Calu3 (cell line): Measurements from ENCODE around the gene S1PR3. TPM values are rescaled to one million over a fixed set of nuclear protein-coding genes. Genes with fewer than 3 reads are reported as not detected.

ENCODE experiments used
- BruUV-seq: library from RNA; stranded (reverse); fragments of 400-500 nt; replicated peaks from 2 replicates; lab custom pipeline; 2021; lab: Mats Ljungman, UMichigan
- CTCF ChIA-PET: fragments of 300-600 bp; sonication (Branson Sonifier 250); formaldehyde crosslinking; loops from one replicate; lab custom pipeline; 2022; ENCODE audit warnings: antibody characterized with exemption; lab: Charles Lee
- DNase-seq: peaks from one replicate; pipeline ENCODE4 v3.0.0; 2022
- H3K27ac Mint-ChIP-seq: one replicate; pipeline ENCODE4 v1.8.0; 2022; ENCODE audit warnings: mixed read lengths; ENCODE audit not compliant: unreplicated experiment
- H3K27me3 Mint-ChIP-seq: one replicate; pipeline ENCODE4 v1.8.0; 2022; ENCODE audit warnings: mixed read lengths; ENCODE audit not compliant: unreplicated experiment
- H3K36me3 Mint-ChIP-seq: one replicate; pipeline ENCODE4 v1.8.0; 2022; ENCODE audit warnings: mild to moderate bottlenecking, moderate library complexity, mixed read lengths; ENCODE audit not compliant: insufficient read depth, unreplicated experiment
- H3K4me1 Mint-ChIP-seq: one replicate; pipeline ENCODE4 v1.8.0; 2022; ENCODE audit warnings: mild to moderate bottlenecking, low read depth, mixed read lengths; ENCODE audit not compliant: unreplicated experiment
- H3K4me3 Mint-ChIP-seq: one replicate; pipeline ENCODE4 v1.8.0; 2022; ENCODE audit warnings: mild to moderate bottlenecking, low read depth, moderate library complexity, mixed read lengths; ENCODE audit not compliant: unreplicated experiment
- H3K9me3 Mint-ChIP-seq: one replicate; pipeline ENCODE4 v1.8.0; 2022; ENCODE audit warnings: low read depth, mixed read lengths; ENCODE audit not compliant: unreplicated experiment
- intact Hi-C: fragments of 100-400 bp; cut with micrococcal nuclease; formaldehyde crosslinking; loops from one replicate; pipeline ENCODE4 v1.10.0; 2022; ENCODE audit not compliant: unreplicated experiment
- total RNA-seq: library from RNA; stranded (reverse); gene quantifications from 2 replicates; pipeline ENCODE4 v1.2.3, GENCODE V29; 2022
- TF ChIP-seq, protein P1 (sequence below): fragments of 200-600 bp; IDR thresholded peaks from one replicate; pipeline ENCODE4 v1.8.0; 2022; ENCODE audit warnings: antibody characterized with exemption; ENCODE audit not compliant: unreplicated experiment

Gene S1PR3
- total RNA-seq, 1 experiment from 2014 or later, result 0.66 TPM

DNA sequence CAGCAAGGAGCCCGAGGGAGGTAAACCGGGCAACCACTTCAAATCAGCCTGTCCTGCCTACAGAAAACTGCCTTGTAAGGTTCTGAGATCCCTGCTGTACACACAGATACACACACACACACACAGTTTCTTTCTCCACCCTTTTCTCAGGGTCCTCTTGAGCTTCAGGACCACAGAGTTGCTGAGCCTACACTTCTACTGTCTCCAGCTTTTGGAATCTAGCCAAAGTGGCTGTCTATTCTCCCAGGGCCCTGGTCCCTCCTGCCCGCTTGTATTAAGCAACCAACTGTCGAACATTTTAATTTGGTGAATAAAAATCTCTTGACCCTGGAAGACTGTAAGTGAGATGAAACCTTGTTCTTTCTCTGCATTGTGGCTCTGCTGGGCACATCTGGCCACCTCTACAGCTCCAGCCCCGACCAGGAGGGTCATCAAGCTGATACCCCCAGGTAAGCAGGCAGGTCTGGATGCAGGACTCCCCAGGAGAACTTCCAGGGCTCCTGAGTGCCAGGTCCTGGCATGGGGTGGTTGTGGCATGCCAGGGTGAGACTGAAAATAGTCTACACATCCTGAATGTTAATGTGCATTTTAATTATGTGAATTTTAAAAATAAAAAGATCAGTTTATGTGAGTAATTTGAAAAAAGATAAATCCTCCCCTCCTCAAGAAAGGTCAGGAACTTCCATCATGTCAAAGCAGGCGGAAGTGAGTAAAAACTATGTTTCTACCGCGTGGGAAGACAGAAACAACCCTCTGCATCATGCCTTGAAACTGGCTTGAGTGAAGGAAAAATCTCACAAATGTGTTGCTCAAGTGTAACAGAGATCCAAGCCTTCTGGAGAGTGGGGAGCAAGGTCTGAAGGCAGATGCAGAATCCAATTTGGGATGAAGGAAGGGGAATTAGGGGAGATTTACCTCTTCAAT is 15.0 kb upstream of the S1PR3 start:
- Mint-ChIP-seq H3K4me1 (no peaks in the 10 kb centered on the region), H3K36me3 (no peaks in the 10 kb centered on the region), H3K4me3 (no peak overlapping the region), H3K27me3 (peaks cover 28% of the 10 kb centered on the region), H3K9me3 (no peaks in the 10 kb centered on the region), H3K27ac (no peak overlapping the region)
- DNase-seq, result no peak
- intact Hi-C loops, result no loop called here
- CTCF ChIA-PET, result no interaction called here
- BruUV-seq, result no TSS peak
- TF ChIP-seq, protein P1, sequence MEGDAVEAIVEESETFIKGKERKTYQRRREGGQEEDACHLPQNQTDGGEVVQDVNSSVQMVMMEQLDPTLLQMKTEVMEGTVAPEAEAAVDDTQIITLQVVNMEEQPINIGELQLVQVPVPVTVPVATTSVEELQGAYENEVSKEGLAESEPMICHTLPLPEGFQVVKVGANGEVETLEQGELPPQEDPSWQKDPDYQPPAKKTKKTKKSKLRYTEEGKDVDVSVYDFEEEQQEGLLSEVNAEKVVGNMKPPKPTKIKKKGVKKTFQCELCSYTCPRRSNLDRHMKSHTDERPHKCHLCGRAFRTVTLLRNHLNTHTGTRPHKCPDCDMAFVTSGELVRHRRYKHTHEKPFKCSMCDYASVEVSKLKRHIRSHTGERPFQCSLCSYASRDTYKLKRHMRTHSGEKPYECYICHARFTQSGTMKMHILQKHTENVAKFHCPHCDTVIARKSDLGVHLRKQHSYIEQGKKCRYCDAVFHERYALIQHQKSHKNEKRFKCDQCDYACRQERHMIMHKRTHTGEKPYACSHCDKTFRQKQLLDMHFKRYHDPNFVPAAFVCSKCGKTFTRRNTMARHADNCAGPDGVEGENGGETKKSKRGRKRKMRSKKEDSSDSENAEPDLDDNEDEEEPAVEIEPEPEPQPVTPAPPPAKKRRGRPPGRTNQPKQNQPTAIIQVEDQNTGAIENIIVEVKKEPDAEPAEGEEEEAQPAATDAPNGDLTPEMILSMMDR, result no peak

DNA sequence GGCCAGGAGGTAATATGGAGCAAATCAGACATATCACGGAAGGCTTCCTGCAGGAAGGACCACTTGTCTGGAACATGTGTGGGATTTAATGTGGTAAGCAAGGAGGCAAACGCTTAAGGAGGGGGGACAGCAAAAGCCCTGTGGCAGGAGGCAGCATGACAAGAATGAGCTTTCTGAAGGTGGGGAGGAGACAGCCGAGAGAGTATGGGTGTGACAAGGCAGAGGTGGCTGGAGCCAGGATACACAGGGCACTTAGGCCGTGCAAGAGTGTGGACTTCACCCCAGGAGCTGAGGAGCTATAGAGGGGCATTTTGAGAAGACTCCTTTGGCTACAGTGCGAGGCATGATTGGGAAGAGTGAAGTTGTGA is 14.4 kb upstream of the S1PR3 start:
- no peaks in the 10 kb centered on the region for H3K9me3 Mint-ChIP-seq
- no TSS peak for BruUV-seq
- H3K27me3 Mint-ChIP-seq, result peaks cover 28% of the 10 kb centered on the region
- intact Hi-C loops, result no loop called here
- no peak for DNase-seq
- TF ChIP-seq, protein P1, result no peak
- CTCF ChIA-PET, result no interaction called here
- no peak overlapping the region for H3K4me3 Mint-ChIP-seq
- no peak overlapping the region for H3K27ac Mint-ChIP-seq
- no peaks in the 10 kb centered on the region for H3K4me1 Mint-ChIP-seq
- no peaks in the 10 kb centered on the region for H3K36me3 Mint-ChIP-seq

DNA sequence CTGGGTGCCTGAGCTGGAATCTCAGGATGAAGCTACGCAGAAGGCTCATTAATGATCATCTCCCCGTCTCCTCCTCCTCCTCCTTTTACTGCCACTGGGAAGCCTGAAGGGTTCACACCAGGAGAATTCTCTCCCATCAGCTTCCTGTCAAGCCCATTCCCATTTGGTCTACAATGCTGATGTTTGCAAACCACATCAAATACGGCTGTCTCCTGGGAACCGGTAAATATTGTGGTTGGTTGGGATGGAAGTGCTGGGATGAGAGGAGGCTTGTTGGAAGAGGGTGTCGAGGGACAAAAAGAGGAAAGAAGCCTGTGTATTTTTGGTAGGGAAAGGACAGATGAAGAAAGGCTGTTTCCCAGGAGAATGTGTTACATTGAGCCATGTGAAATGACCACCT is 13.2 kb upstream of the S1PR3 start:
- Mint-ChIP-seq H3K27me3 (peaks cover 28% of the 10 kb centered on the region), H3K36me3 (no peaks in the 10 kb centered on the region), H3K4me1 (no peaks in the 10 kb centered on the region), H3K9me3 (no peaks in the 10 kb centered on the region), H3K27ac (no peak overlapping the region), H3K4me3 (no peak overlapping the region)
- no TSS peak for BruUV-seq
- TF ChIP-seq, protein P1, result no peak
- CTCF ChIA-PET, result no interaction called here
- intact Hi-C loops, result no loop called here
- no peak for DNase-seq

DNA sequence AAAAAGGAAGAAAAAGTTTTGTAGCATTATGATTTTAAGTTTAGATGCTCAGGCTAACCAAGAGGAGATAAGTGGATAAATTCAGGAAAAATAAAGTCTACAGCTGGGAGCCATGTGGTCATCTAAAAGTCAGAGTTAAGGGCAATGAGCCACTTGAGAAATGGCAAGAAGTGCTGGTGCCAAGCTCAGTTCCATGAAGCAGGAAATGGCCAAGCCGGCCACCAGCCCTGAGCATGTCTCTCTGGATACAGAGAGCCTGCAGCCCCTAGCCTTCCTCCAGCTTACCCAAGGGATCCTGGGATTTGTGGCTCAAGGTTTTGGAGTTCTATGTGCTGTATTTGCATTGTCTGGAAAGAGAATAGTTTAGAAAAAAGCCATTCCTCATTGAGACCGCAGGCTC is 12.2 kb upstream of the S1PR3 start:
- Mint-ChIP-seq H3K27ac (no peak overlapping the region), H3K27me3 (peaks cover 28% of the 10 kb centered on the region), H3K4me1 (no peaks in the 10 kb centered on the region), H3K36me3 (no peaks in the 10 kb centered on the region), H3K9me3 (peaks cover 2% of the 10 kb centered on the region), H3K4me3 (no peak overlapping the region)
- intact Hi-C loops, result no loop called here
- CTCF ChIA-PET, result no interaction called here
- BruUV-seq, result no TSS peak
- TF ChIP-seq, protein P1, result no peak
- no peak for DNase-seq
